Adrenal gland (tissue), 19 donors: ENCODE measurements around the gene SLC38A8. TPM values are rescaled to one million over a fixed set of nuclear protein-coding genes. Genes with fewer than 3 reads are reported as not detected.

Experiments
- DNase-seq, 7 donors: peaks; one replicate each; pipeline ENCODE4 v3.0.0-alpha.2; 2019 to 2020
- H3K27ac ChIP-seq, 5 donors: fragments of 200-600 bp; sonication (generic) in 4 of 5; 1 replicate in 3 of 5; 2 replicates in 2 of 5; pipeline versions ENCODE4 v1.5.1 to v1.8.0; 2016 to 2020; ENCODE audit warnings: mild to moderate bottlenecking in 1 of 5
- H3K27me3 ChIP-seq: fragments of 200-600 bp; 2 replicates; pipeline ENCODE4 v1.8.0; 2021
- H3K36me3 ChIP-seq, 2 donors: fragments of 200-600 bp; replicated peaks in 1 of 2; 1 replicate in 1 of 2; 2 replicates in 1 of 2; pipeline versions ENCODE4 v1.5.1 to v1.8.0; 2018 to 2022
- H3K4me1 ChIP-seq, 2 donors: fragments of 200-600 bp; replicated peaks in 1 of 2; 1 replicate in 1 of 2; 2 replicates in 1 of 2; pipeline versions ENCODE4 v1.5.1 to v1.8.0; 2018 to 2021
- H3K4me3 ChIP-seq, 4 donors: fragments of 200-600 bp; sonication (generic) in 3 of 4; one replicate each; pipeline ENCODE4 v1.5.1; 2016 to 2018
- H3K9me3 ChIP-seq, 3 donors: fragments of 200-600 bp; sonication (generic) in 1 of 3; replicated peaks in 1 of 3; 1 replicate in 2 of 3; 2 replicates in 1 of 3; pipeline versions ENCODE4 v1.5.1 to v1.8.0; 2016 to 2021
- POLR2A ChIP-seq, 2 donors: fragments of 450-650 bp; IDR thresholded peaks; one replicate each; pipeline ENCODE4 v1.6.1; 2017; ENCODE audit warnings: antibody characterized with exemption in 2 of 2, mild to moderate bottlenecking in 2 of 2, moderate library complexity in 1 of 2
- WGBS, 4 donors: extraction: QIAGEN DNeasy Blood & Tissue Kit in 2 of 4; methylation state at CpG; one replicate each; pipeline versions ENCODE4 v1.1.5 to v1.1.7; 2013 to 2017; 5-methylcytosine and 5-hydroxymethylcytosine counted together
- intact Hi-C, 2 donors: fragments of 100-400 bp; cut with DNase I; formaldehyde crosslinking; loops; one replicate each; pipeline versions ENCODE4 v1.14.1 to v1.15.0; 2022 to 2023
- long read RNA-seq, 10 donors: library from polyadenylated mRNA in 3 of 10; unstranded in 2 of 10; stranded (forward) in 1 of 10; transcript quantifications; one replicate each; pipeline ENCODE4 v2.0.0 and lab custom pipeline, GENCODE V29; 2021 to 2026
- polyA plus RNA-seq, 3 donors: library from polyadenylated mRNA; stranded (reverse); fragments of 200-250 nt in 2 of 3; fragments of 350-450 nt in 1 of 3; fragmentation: Illumina TruSeq in 1 of 3; extraction: RNeasy Lipid Tissue Mini Kit (QIAGEN cat#74804) in 1 of 3; gene quantifications; one replicate each; pipeline ENCODE4 v1.2.3, GENCODE V29; 2013 to 2014
- total RNA-seq, 9 donors: library from RNA; depleted of rRNA in 4 of 9; stranded (reverse); fragments of >200 nt in 4 of 9; fragments of 120-200 nt in 1 of 9; fragmentation: NEBNext Ultra II Directional in 1 of 9; extraction: Animal tissue kit (Norgen Biotek cat#: 25700) in 1 of 9; gene quantifications; one replicate each; pipeline versions ENCODE4 v1.1.0 to v1.2.4, GENCODE V29; 2013 to 2023
- TF ChIP-seq, protein P1 (sequence below), 6 experiments: fragments of 450-650 bp in 4 of 6; fragments of 200-600 bp in 2 of 6; sonication (generic) in 1 of 6; IDR thresholded peaks; 1 replicate in 5 of 6; 2 replicates in 1 of 6; pipeline versions ENCODE4 v1.5.1 to v1.8.0; 2016 to 2021; ENCODE audit warnings: antibody characterized with exemption in 6 of 6, mild to moderate bottlenecking in 2 of 6, moderate library complexity in 1 of 6
- donor health status: healthy with polysubstance abuse.
- donor health status: Bipolar disorder and iron deficiency.
- donor health status: DM: yes; HTN: yes; CAD: no.
- donor health status: DM: no; HTN: no; CAD: no.
- donor health status: DM: no; HTN: no; CAD: no.
- donor health status: DM: yes; HTN: yes; CAD: no.

The SLC38A8 gene
- total RNA-seq (1 to 10 TPM in 2 of 9 donors, under 1 TPM in 2, not detected in 5; 0.55 to 1.3 (median 0.88) TPM), polyA plus RNA-seq (under 1 TPM in 2 of 3 donors, not detected in 1; 0.07 to 0.31 TPM)
- long read RNA-seq, donor 1, partial matches to known transcripts, result 0 of 2 reads
- long read RNA-seq, donor 1, other reads (novel, unspliced or antisense), result 0 of 2 reads
- long read RNA-seq, donor 2, partial matches to known transcripts, result 0 of 1 reads
- long read RNA-seq, donor 2, other reads (novel, unspliced or antisense), result 0 of 1 reads
- long read RNA-seq, donor 3, result 0 reads
- long read RNA-seq, donor 4, result 0 reads
- long read RNA-seq, donor 5, result 0 reads
- long read RNA-seq, donor 6, result 0 reads
- long read RNA-seq, donor 7, result 0 reads
- long read RNA-seq, donor 8, partial matches to known transcripts, result 0 of 1 reads
- long read RNA-seq, donor 8, other reads (novel, unspliced or antisense), result 0 of 1 reads
- long read RNA-seq, donor 9, result 0 reads
- long read RNA-seq, donor 10, result 0 reads

DNA sequence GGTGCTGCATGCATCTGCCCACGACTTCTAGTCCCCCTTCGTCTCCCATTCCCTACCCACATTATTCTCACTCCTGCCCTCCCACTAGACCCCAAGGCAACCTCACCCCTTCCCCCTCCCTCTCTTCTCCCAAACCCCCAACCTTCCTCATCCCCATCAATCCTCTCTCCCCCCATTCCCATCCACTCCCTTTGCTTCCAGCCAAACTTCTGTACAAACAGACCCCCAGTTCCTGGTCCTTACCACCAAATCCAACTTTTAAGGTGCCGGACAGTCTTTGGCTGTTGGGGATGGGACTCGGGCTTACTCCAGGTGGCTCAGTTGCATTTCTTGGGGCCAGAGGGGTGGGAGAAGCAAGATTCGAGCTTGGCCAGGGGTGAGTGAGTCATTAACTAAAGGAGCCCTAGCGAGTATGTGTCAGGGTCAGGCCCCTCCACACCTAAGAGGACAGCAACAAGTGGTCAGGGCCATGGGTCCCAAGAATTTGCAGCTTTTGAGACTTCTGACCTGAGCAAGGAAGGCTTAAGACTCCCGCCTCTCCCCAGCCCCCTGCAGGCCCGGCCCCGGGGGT is at the start of gene SLC38A8:
Gene SLC38A8 (minus strand): TSS at position 488 of the 571 bp plus-strand sequence. CDS start 638 bp downstream, outside the sequence.
- Histone ChIP-seq H3K27ac (peak within 1 kb of the TSS in 1 of 5 donors; percentile 52), H3K27me3 (no peaks in the 10 kb centered on the region), H3K4me3 (no peak within 1 kb of the TSS), H3K4me1 (peaks cover 0 to 5% of the 10 kb centered on the region in 2 donors), H3K9me3 (no peaks in the 10 kb centered on the region), H3K36me3 (no peaks in the 10 kb centered on the region)
- no peak for TF ChIP-seq POLR2A (IDR thresholded peaks at IDR 0.05)
- TF ChIP-seq, protein P1, sequence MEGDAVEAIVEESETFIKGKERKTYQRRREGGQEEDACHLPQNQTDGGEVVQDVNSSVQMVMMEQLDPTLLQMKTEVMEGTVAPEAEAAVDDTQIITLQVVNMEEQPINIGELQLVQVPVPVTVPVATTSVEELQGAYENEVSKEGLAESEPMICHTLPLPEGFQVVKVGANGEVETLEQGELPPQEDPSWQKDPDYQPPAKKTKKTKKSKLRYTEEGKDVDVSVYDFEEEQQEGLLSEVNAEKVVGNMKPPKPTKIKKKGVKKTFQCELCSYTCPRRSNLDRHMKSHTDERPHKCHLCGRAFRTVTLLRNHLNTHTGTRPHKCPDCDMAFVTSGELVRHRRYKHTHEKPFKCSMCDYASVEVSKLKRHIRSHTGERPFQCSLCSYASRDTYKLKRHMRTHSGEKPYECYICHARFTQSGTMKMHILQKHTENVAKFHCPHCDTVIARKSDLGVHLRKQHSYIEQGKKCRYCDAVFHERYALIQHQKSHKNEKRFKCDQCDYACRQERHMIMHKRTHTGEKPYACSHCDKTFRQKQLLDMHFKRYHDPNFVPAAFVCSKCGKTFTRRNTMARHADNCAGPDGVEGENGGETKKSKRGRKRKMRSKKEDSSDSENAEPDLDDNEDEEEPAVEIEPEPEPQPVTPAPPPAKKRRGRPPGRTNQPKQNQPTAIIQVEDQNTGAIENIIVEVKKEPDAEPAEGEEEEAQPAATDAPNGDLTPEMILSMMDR (IDR thresholded peaks at IDR 0.05), result no peak
- DNase-seq, result no peak
- WGBS, 4 donors, result 73 to 90% (median 78%) methylated on average over 3 to 9 of the region's 9 CpGs
- intact Hi-C loops, result no loop called here

DNA sequence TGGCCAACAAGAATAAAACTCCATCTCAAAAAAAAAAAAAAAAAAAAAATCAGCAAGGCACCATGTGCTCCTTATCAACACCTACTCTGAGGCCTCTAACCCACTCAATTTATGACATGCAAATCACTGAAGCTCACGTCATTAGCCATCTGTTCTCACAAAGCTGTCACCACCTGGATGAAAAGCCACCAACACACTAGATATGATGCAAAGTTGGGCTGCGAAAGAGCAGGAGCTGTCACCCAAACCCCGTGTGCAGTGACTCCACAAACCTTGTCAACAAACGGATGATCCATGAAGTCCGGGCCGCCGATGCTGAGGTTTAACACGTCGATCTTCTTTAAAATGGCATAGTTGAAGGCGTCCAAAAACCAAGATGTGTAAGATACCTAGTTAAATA is 48.9 kb upstream of the SLC38A8 start:
- Histone ChIP-seq H3K27ac (no peak overlapping the region), H3K27me3 (no peaks in the 10 kb centered on the region), H3K4me1 (peaks cover 0 to 7% of the 10 kb centered on the region in 2 donors), H3K36me3 (peaks cover 0 to 90% of the 10 kb centered on the region in 2 donors), H3K4me3 (no peak overlapping the region), H3K9me3 (no peaks in the 10 kb centered on the region)
- TF ChIP-seq, protein P1 (IDR thresholded peaks at IDR 0.05), result no peak
- TF ChIP-seq POLR2A (IDR thresholded peaks at IDR 0.05), result no peak
- intact Hi-C loops, result no loop called here
- DNase-seq, result no peak
- 87 to 92% (median 90%) methylated on average over 10 of the region's 10 CpGs for WGBS, 4 donors

DNA sequence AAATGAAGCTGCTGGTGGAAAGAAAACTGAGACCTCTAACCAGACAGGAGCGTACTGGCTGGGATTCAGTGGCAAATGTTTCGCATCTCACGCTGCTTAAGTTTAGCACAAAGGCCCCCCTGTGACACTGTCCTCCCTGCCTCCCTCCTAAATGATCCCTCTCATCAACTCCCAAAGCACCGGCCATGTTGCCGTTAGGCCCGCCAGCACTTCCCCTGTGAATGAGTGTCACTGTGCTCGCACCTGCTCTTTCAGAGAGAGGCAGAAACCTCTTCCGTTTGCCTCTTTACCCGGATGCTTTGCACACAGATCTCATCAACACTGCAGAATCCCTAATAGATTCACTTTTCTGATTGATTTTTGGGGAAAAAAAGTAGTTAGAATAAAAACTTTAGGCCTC is 47.6 kb upstream of the SLC38A8 start:
- Histone ChIP-seq H3K9me3 (no peaks in the 10 kb centered on the region), H3K4me1 (peaks cover 0 to 15% of the 10 kb centered on the region in 2 donors), H3K36me3 (peaks cover 0 to 91% of the 10 kb centered on the region in 2 donors), H3K27me3 (no peaks in the 10 kb centered on the region), H3K27ac (no peak overlapping the region), H3K4me3 (no peak overlapping the region)
- WGBS, 4 donors, result 89 to 98% (median 90%) methylated on average over 9 of the region's 9 CpGs
- TF ChIP-seq, protein P1 (IDR thresholded peaks at IDR 0.05), result no peak
- TF ChIP-seq POLR2A (IDR thresholded peaks at IDR 0.05), result no peak
- intact Hi-C loops, result no loop called here
- no peak for DNase-seq

DNA sequence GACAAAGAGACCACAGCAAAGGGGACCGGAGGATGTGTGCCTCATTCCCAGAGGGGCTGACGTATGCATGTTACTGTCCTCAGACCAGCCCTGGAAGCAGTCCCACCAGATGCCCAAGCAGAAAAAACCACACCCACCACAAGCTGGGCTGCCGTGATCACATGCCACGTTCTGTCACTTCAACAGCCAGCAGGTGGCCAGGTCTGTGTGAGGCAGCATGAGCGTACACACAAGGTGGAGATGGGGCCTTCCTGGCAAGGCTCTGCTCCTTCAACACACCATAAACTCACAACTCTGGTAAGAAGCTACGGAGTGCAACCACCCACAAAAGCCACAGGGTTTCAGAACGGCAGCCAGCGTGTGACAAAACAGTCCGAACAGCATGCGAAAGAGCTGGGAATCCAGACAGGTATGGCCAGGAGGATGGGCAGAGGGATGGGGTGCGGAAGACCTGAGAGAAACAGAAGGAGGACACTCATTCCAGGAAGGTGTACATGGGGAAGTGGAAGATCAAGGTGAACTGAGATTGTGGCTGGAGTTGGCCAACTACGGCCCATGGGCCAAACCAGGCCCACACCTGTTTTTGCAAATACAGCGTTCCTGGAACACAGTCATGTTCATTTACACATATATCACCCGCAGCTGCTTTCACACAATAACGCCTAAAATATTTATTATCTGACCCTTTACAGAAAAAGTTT is 46.2 kb upstream of the SLC38A8 start:
- Histone ChIP-seq H3K4me3 (no peak overlapping the region), H3K27me3 (no peaks in the 10 kb centered on the region), H3K36me3 (peaks cover 0 to 88% of the 10 kb centered on the region in 2 donors), H3K4me1 (peaks cover 0 to 9% of the 10 kb centered on the region in 2 donors), H3K27ac (no peak overlapping the region), H3K9me3 (no peaks in the 10 kb centered on the region)
- TF ChIP-seq POLR2A (IDR thresholded peaks at IDR 0.05), result no peak
- TF ChIP-seq, protein P1 (IDR thresholded peaks at IDR 0.05), result peak in 1 of 6 experiments; percentile 12
- intact Hi-C loops, result loop anchor here (5.0 to 10.0 kb wide), 2 partner anchors 83 to 96 kb away; partner anchors contain the start of gene TAF1C (in 1 of the 2)
- DNase-seq, result peak in 1 of 7 donors; percentile 82
- WGBS, 4 donors, result 81 to 86% (median 83%) methylated on average over 12 to 15 of the region's 15 CpGs
